ENCODE data around the gene KRTAP5-2. TPM values are rescaled to one million over a fixed set of nuclear protein-coding genes. Genes with fewer than 3 reads are reported as not detected.

Gene KRTAP5-2
- total RNA-seq, 2 donors from 2014 or later, result not detected

DNA sequence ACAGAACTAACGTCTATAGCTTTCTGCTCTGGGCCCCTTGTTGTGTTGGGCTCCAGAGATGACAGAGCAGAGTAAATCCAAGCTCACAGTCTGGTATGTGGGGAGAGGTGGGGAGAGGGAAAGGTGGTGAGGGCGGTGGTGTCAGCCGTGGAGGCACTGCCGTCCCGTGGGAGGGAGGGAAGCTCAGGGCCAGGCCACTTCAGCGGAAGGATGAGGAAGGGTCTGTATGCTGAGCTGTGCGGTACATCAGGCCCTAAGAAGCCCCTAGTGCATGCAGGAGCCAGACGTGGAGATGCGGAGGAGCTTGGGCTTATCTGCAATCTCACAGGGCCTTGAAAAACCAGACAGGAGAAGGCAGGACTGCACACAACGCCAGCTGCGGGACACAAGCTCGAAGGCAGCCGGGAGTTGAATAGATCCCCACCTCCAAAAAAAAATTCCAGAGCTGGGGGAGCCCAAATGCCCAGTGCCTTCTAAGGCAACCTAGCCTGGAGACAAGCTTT, 33.0 kb upstream of the KRTAP5-2 start:
- TF ChIP-seq CTCF (IDR thresholded peaks at IDR 0.05), result no peak
- DNase-seq (ENCODE audit: low spot score), result no peak

DNA sequence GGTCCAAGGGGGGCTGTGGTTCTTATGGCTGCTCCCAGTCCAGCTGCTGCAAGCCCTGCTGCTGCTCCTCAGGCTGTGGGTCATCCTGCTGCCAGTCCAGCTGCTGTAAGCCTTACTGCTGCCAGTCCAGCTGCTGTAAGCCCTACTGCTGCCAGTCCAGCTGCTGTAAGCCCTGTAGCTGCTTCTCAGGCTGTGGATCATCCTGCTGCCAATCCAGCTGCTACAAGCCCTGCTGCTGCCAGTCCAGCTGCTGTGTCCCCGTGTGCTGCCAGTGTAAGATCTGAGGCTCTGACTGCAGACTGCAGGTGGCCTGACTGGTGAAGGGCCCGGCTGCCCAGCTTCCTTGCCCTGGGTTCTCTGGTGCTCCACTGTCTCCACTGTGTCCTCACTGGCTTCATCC, 32.2 kb upstream of the KRTAP5-2 start:
- Histone ChIP-seq H3K27ac (no peak overlapping the region), H3K9me3 (no peaks in the 10 kb centered on the region), H3K36me3 (no peaks in the 10 kb centered on the region), H3K27me3 (no peaks in the 10 kb centered on the region), H3K4me3 (no peak overlapping the region), H3K4me1 (peaks cover 0 to 3% of the 10 kb centered on the region in 2 donors)
- no peak for DNase-seq (ENCODE audit: low spot score)
- TF ChIP-seq CTCF (IDR thresholded peaks at IDR 0.05), result no peak

More for the DNA sequence above, 33.0 kb upstream of the KRTAP5-2 start:
- Histone ChIP-seq H3K27me3 (no peaks in the 10 kb centered on the region), H3K4me3 (no peak overlapping the region), H3K27ac (no peak overlapping the region), H3K4me1 (peaks cover 0 to 3% of the 10 kb centered on the region in 2 donors), H3K36me3 (no peaks in the 10 kb centered on the region), H3K9me3 (no peaks in the 10 kb centered on the region)

DNA sequence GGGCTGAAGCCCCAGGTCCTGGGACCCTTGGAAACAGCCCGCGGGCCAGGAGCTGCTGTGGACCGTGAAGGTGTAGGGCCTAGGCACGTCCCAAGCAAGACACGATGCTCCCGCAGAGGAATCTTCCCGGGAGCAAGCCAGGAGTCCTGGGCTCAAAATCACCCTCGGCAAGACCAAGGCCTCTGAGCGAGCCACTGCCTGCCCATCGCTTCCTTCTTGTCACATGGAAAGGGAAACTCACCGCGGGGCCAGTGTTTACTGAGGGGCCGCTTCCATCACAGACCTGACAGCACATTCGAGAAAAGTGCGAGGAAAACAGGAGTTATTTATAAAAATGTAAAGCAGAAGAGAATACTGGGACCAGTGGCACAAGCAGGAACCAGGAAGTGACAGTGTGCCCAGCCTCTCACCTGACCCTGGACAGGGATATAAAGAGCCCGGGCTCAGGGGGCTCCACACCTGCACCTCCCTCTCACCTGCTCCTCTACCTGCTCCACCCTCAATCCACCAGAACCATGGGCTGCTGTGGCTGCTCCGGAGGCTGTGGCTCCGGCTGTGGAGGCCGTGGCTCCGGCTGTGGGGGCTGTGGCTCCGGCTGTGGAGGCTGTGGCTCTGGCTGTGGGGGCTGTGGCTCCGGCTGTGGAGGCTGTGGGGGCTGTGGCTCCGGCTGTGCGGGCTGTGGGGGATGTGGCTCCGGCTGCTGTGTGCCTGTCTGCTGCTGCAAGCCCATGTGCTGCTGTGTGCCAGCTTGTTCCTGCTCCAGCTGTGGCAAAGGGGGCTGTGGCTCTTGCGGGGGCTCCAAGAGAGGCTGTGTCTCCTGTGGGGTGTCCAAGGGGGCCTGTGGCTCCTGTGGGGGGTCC, 31.5 kb upstream of the KRTAP5-2 start, which contains the start of gene KRTAP5-5:
Gene KRTAP5-5, plus strand, starts transcription at position 450 of the 860 bp plus-strand sequence. Its CDS starts 66 bp downstream, at position 516.
- no peak for TF ChIP-seq CTCF (IDR thresholded peaks at IDR 0.05)
- DNase-seq (ENCODE audit: low spot score), result no peak
- no peaks in the 10 kb centered on the region for H3K36me3 ChIP-seq
- H3K4me3 ChIP-seq, result no peak within 1 kb of the TSS
- H3K27ac ChIP-seq, result no peak within 1 kb of the TSS
- H3K27me3 ChIP-seq, result no peaks in the 10 kb centered on the region
- no peaks in the 10 kb centered on the region for H3K9me3 ChIP-seq
- peaks cover 0 to 3% of the 10 kb centered on the region in 2 donors for H3K4me1 ChIP-seq

- H3K4me1 ChIP-seq, result peaks cover 0 to 3% of the 10 kb centered on the region in 2 donors
- H3K36me3 ChIP-seq, result no peaks in the 10 kb centered on the region
- no peak for DNase-seq (ENCODE audit: low spot score)
- no peaks in the 10 kb centered on the region for H3K9me3 ChIP-seq
- H3K27ac ChIP-seq, result no peak overlapping the region
- H3K4me3 ChIP-seq, result no peak overlapping the region
- peak; percentile 89 to 94 for TF ChIP-seq CTCF (IDR thresholded peaks at IDR 0.05)
- no peaks in the 10 kb centered on the region for H3K27me3 ChIP-seq
Measured at GRCh38 chr11:1628506-1629325, 30.6 kb upstream of the KRTAP5-2 start.

DNA sequence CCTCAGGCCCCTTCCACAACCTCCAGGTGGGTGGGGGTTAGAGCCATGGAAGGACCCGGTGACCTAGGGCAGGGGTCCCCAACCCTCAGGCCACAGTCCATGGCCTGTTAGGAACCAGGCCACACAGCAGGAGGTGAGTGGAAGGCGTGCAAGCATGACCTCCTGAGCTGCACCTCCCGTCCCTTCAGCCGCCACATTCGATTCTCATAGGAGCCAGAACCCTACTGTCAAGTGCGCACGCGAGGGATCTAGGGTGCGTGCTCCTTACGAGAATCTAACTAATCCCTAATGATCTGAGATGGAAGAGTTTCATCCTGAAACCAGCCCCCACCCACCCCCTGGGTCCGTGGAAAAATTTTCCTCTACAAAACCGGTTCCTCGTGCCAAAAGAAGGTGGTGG, 27.4 kb upstream of the KRTAP5-2 start:
- no peak for TF ChIP-seq CTCF (IDR thresholded peaks at IDR 0.05)
- Histone ChIP-seq H3K4me3 (no peak overlapping the region), H3K4me1 (no peaks in the 10 kb centered on the region), H3K36me3 (no peaks in the 10 kb centered on the region), H3K27me3 (no peaks in the 10 kb centered on the region), H3K27ac (no peak overlapping the region), H3K9me3 (no peaks in the 10 kb centered on the region)
- no peak for DNase-seq (ENCODE audit: low spot score)

Measured in right atrium auricular region (tissue), 2 donors.